Measurements from ENCODE around the gene UVRAG.

Gene UVRAG

DNA sequence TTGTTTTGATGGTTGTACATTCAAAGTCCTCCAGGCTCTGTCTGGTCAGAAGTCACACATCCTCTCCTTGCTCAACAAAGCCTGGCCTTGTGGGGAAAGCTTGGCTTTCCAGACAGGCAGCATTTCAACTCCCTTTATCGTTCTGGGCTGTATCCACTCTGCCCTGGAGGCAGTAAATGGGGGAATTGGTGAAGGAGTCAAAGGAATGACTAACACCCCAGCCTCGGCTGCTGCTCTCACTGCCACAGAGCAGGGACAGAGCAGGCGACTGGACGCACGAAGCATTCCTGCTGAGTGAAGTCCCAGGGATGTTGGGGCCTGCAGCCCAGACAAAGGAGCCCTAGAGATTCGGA is 338.5 kb downstream of the UVRAG start (continued):
- TF ChIP-seq OSR2 (tag by site-specific recombination; IDR thresholded peaks at IDR 0.05) (no peak), ZNF624 (tag by site-specific recombination; IDR thresholded peaks at IDR 0.05) (no peak), ZFP3 (tag by site-specific recombination; IDR thresholded peaks at IDR 0.05; ENCODE audit: low read depth) (no peak)

DNA sequence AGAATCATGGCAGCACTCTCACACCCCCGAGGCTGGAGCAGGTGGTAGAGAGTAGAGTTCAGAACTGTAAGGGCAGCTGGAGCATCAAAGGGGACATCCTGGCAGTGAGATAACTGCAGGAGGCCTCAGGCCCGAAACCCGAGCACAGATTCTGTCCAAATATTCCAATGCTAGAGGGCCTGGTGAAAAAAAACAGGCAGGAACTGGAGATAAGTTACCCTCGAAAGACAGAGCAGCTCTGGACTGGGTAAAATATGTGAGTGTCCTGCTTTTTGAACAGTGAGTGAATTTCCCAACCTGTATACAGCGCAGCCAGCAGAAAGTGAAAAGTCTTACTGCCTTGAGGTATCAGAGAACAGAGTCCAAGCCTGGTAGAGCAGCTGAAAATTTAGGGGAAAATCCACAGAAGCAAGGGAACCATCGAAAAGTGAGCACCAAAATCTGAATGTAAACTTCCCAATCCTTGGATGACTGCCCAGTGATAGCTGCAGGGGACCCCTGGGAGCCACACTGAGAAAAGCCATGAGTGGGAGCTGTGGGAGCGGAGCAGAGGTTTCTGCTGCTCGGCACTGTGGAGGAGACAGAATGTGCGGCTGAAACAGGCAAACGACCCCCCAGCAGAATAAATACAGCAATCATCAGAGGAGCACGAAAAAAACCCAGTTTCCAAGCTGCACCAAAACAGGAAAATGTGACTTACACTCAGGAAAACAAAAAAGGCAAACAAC is 340.7 kb downstream of the UVRAG start:
- H3K4me1 ChIP-seq (ENCODE audit: control insufficient read depth, insufficient read depth, low read length), result no peaks in the 10 kb centered on the region
- CTCF ChIA-PET, result interaction anchor here (0.5 to 2.2 kb wide), 3 partner anchors 50 to 259 kb away, joined by 3 to 10 read pairs (median 5); no protein-coding TSS in a partner anchor
- H3K36me3 ChIP-seq (ENCODE audit: control insufficient read depth in 2 of 2, insufficient read depth in 1 of 2, low read length in 2 of 2), result no peaks in the 10 kb centered on the region
- H3K4me3 ChIP-seq (ENCODE audit: low read depth, low read length), result no peak overlapping the region
- H3K9me3 ChIP-seq (ENCODE audit: control insufficient read depth, insufficient read depth, low read depth, low read length), result no peaks in the 10 kb centered on the region
- H3K27ac ChIP-seq (ENCODE audit: extremely low read depth, low read depth, low read length), result no peak overlapping the region
- POLR2A ChIA-PET, result interaction anchor here (0.6 kb wide), 1 partner anchor 25 kb away, joined by 3 read pairs; no protein-coding TSS in a partner anchor
- TF ChIP-seq ZNF416 (tag by site-specific recombination; IDR thresholded peaks at IDR 0.05) (no peak), OVOL3 (tag by site-specific recombination; IDR thresholded peaks at IDR 0.05) (no peak), SCRT1 (tag by site-specific recombination; IDR thresholded peaks at IDR 0.05; ENCODE audit: borderline replicate concordance) (no peak), ZNF324 (tag by site-specific recombination; IDR thresholded peaks at IDR 0.05) (no peak)
- TF ChIP-seq, protein P1, sequence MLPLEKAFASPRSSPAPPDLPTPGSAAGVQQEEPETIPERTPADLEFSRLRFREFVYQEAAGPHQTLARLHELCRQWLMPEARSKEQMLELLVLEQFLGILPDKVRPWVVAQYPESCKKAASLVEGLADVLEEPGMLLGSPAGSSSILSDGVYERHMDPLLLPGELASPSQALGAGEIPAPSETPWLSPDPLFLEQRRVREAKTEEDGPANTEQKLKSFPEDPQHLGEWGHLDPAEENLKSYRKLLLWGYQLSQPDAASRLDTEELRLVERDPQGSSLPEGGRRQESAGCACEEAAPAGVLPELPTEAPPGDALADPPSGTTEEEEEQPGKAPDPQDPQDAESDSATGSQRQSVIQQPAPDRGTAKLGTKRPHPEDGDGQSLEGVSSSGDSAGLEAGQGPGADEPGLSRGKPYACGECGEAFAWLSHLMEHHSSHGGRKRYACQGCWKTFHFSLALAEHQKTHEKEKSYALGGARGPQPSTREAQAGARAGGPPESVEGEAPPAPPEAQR (tag by site-specific recombination; IDR thresholded peaks at IDR 0.05), result no peak

DNA sequence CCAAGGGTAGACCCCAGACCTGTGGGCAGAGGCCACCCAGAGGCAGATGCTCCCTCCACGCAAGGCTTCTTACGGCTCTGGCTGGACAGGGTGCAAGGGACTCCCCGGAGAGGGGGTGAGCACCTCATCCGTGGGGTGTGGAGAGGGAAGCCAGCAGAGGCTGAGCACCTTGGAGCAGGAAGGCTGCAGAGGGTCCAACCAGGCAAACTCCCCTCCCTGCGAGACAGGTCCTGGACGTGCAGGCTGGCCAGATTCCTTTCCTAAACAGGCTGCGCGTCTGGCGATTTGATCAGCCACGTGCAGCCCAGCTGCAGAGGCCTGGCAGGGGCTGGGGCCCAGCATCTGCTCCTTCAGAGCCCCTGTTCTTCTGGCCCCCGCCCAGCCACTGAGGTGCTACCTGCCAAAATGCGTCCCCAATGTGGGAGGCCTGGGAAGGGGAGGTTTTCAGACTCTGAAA is 342.0 kb downstream of the UVRAG start:
- TF ChIP-seq ZNF776 (tag by site-specific recombination; IDR thresholded peaks at IDR 0.05; ENCODE audit: borderline replicate concordance), result no peak
- no peak for TF ChIP-seq ZNF658 (tag by site-specific recombination; IDR thresholded peaks at IDR 0.05)
- no peaks in the 10 kb centered on the region for H3K36me3 ChIP-seq (ENCODE audit: control insufficient read depth in 2 of 2, insufficient read depth in 1 of 2, low read length in 2 of 2)
- H3K27ac ChIP-seq (ENCODE audit: extremely low read depth, low read depth, low read length), result no peak overlapping the region
- no peak overlapping the region for H3K4me3 ChIP-seq (ENCODE audit: low read depth, low read length)
- POLR2A ChIA-PET, result no interaction called here
- CTCF ChIA-PET, result no interaction called here
- no peaks in the 10 kb centered on the region for H3K4me1 ChIP-seq (ENCODE audit: control insufficient read depth, insufficient read depth, low read length)
- no peaks in the 10 kb centered on the region for H3K9me3 ChIP-seq (ENCODE audit: control insufficient read depth, insufficient read depth, low read depth, low read length)

DNA sequence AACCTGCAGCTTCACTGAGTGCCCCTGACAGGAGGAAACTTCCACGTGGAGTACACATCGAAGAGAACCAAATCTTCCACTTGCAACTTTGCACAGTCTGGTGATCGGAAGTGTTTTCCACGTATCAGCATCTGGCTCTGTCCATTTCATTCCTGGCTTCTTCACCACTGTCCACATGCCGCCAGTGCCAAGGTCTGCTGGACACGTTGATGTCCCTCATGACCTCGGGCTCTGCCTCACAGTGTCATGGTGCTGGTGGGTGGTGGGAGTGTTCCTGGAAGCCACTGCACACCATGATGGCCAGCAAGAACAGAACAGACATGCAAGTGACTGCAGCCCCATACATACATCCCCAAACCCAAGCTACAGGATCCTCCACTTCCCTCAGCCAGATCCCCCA is 342.9 kb downstream of the UVRAG start:
- Histone ChIP-seq H3K36me3 (ENCODE audit: control insufficient read depth in 2 of 2, insufficient read depth in 1 of 2, low read length in 2 of 2) (no peaks in the 10 kb centered on the region), H3K4me3 (ENCODE audit: low read depth, low read length) (no peak overlapping the region), H3K9me3 (ENCODE audit: control insufficient read depth, insufficient read depth, low read depth, low read length) (no peaks in the 10 kb centered on the region), H3K4me1 (ENCODE audit: control insufficient read depth, insufficient read depth, low read length) (no peaks in the 10 kb centered on the region), H3K27ac (ENCODE audit: extremely low read depth, low read depth, low read length) (no peak overlapping the region)
- ChIA-PET CTCF (interaction anchor here (0.6 kb wide), 1 partner anchor 261 kb away, joined by 4 read pairs; no protein-coding TSS in a partner anchor), POLR2A (no interaction called here)
- no peak for TF ChIP-seq YY2 (tag by site-specific recombination; IDR thresholded peaks at IDR 0.05)
- TF ChIP-seq ZNF223 (tag by site-specific recombination; IDR thresholded peaks at IDR 0.05), result no peak
- no peak for TF ChIP-seq ZNF23 (tag by site-specific recombination; IDR thresholded peaks at IDR 0.05; ENCODE audit: borderline replicate concordance)
- no peak for TF ChIP-seq OSR2 (tag by site-specific recombination; IDR thresholded peaks at IDR 0.05)
- TF ChIP-seq ZNF140 (tag by site-specific recombination; IDR thresholded peaks at IDR 0.05), result no peak
- TF ChIP-seq ZNF558 (tag by site-specific recombination; IDR thresholded peaks at IDR 0.05), result no peak
- no peak for TF ChIP-seq GLI2 (tag by site-specific recombination; IDR thresholded peaks at IDR 0.05; ENCODE audit: borderline replicate concordance, low read depth)
- TF ChIP-seq ZNF654 (tag by site-specific recombination; IDR thresholded peaks at IDR 0.05; ENCODE audit: low read depth), result no peak

Data from HEK293 (cell line).